Stimulated activated CD8-positive, alpha-beta memory T cell treated with anti-CD3 and anti-CD28 coated beads, Interleukin-4, amount 100 ng/mL, for 1 hour (primary cell): ENCODE data around the gene PRKCQ.

Experiments used
- DNase-seq, 2 donors: peaks; one replicate each; pipeline ENCODE4 v3.0.0-alpha.2; 2020; ENCODE audit warnings: low read depth in 2 of 2, low spot score in 1 of 2

PRKCQ gene

GRCh38 chr10:6410830-6411229, 169.2 kb downstream of the PRKCQ start:
- DNase-seq: no peak

- DNase-seq: peak in 1 of 2 donors; percentile 10
These were observed 170.0 kb downstream of the PRKCQ start for GRCh38 chr10:6409971-6410643.

- DNase-seq: no peak
These were observed 171.3 kb downstream of the PRKCQ start for GRCh38 chr10:6408799-6409198.

GRCh38 chr10:6407034-6407721, 172.9 kb downstream of the PRKCQ start:
- DNase-seq: no peak

GRCh38 chr10:6406220-6407033, 173.6 kb downstream of the PRKCQ start:
- no peak for DNase-seq

GRCh38 chr10:6405713-6406112, 174.4 kb downstream of the PRKCQ start:
- no peak for DNase-seq

GRCh38 chr10:6404127-6405072, 175.7 kb downstream of the PRKCQ start:
- no peak for DNase-seq

- no peak for DNase-seq
These were observed 177.1 kb downstream of the PRKCQ start for GRCh38 chr10:6402960-6403359.

- DNase-seq: no peak
These were observed 177.7 kb downstream of the PRKCQ start for GRCh38 chr10:6402349-6402709.

GRCh38 chr10:6401558-6402348, 178.3 kb downstream of the PRKCQ start:
- DNase-seq: peak in 1 of 2 donors; percentile 25

GRCh38 chr10:6400821-6401465, 179.1 kb downstream of the PRKCQ start:
- DNase-seq: no peak

- DNase-seq: no peak
These were observed 179.7 kb downstream of the PRKCQ start for GRCh38 chr10:6400331-6400730.

- DNase-seq: no peak
These were observed 180.2 kb downstream of the PRKCQ start for GRCh38 chr10:6399879-6400278.

GRCh38 chr10:6399231-6399741, 180.8 kb downstream of the PRKCQ start:
- no peak for DNase-seq

- DNase-seq: no peak
These were observed 181.7 kb downstream of the PRKCQ start for GRCh38 chr10:6398399-6398798.

GRCh38 chr10:6396652-6397051, 183.4 kb downstream of the PRKCQ start:
- no peak for DNase-seq

- DNase-seq: no peak
These were observed 183.8 kb downstream of the PRKCQ start for GRCh38 chr10:6396226-6396625.

GRCh38 chr10:6395606-6396005, 184.5 kb downstream of the PRKCQ start:
- no peak for DNase-seq

GRCh38 chr10:6394084-6394483, 186.0 kb downstream of the PRKCQ start:
- no peak for DNase-seq
